ENCODE measurements around the gene ITPA.
"Not testable (repeated sequence)": the region's sequence is repeated elsewhere in the genome, so short reads cannot be mapped to it uniquely, and the experiment has no call there.

Gene ITPA

DNA sequence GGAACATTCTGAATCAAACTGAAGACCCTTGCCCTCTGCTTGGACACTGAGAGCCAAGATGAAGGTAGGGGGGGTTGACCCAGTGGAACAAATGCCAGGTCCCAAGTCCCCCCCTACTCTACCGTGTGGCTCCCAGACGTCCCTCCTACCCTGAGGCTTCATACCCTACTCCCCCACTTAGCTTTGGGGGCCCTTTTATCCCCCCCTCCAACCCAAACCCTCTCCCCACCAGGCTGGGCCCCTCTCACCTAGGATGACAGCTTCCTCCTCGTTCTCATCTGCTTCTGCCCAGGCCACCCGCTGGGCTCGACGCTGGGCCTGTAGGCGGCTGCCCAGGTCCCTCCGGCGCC lies 6.4 kb upstream of the ITPA start:
- DNase-seq: no peak

DNA sequence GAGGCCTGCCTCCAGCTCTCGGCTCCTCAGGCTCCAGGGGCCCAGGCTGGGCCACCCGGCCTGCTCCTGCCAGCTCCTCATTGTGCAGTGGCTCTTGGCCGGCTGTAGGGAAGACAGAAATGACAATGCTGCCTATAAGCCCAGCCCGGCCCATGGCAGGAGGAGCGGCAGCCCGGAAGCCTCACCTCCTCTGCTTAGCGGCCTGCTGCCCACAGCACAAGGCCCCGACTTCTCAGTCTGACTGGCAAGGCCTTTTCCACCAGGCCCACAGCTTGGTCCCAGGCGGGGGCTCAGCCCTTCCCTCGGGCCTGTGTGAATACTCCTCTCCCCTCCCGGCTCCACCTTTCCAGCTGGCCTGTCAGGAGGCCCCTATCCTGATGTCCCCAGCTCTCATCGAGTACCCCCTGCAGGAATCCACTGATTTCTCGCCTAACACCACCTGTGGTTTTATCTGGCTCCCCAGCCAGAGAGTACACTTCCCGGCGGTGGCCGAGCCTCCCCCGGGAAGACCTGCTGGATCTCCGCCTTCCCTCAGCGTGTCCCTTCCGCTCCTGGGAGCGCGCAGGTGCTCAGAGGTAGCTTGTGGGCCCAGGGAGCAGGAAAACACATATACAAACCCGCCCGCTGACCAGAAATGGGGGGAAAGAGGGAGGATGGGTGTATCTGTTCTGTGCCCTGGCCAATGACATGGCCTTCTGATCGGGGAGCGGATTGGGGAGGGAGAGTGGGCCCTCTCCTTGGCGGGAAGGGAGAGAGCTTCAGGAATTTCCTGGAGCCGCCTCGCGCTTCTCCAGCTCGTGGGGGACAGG lies 5.8 kb upstream of the ITPA start:
- peak; percentile 65 for DNase-seq

DNA sequence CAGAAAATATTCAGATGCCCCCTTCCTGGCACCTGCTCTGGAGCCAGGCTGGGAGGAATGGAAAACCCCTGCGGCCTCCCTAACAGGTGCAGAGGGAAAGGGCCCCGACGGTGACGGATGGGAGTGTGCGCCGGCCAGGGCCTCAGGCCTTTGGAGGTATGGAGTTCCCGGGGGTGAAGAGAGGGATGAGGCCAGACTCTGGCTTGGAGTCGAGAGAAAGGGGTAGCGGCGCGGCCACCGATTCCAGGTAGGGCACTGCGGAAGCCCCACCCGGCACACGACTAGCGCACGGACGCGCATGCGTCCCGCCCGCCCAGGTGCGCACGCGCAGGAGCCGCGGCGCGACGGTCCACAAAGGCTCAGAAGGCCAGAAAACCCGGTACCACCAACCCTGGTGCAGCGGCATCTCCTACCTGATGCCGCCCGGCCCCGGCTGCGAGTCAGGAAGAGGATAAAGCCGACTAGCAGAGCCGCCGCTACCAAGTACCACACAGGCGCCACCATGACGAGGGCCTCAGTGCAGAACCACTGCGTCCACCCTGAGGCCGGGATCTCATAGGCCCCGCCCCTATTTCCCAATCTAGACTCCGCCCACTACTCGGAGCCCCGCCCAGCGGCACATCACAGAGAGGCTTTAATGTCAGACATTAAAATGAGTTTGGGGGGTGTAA lies 5.0 kb upstream of the ITPA start, which contains the start of gene DDRGK1:
Gene DDRGK1 (minus strand): TSS at position 559 of the 671 bp plus-strand sequence. CDS start 55 bp downstream, at position 504.
- DNase-seq: peak; percentile 78

DNA sequence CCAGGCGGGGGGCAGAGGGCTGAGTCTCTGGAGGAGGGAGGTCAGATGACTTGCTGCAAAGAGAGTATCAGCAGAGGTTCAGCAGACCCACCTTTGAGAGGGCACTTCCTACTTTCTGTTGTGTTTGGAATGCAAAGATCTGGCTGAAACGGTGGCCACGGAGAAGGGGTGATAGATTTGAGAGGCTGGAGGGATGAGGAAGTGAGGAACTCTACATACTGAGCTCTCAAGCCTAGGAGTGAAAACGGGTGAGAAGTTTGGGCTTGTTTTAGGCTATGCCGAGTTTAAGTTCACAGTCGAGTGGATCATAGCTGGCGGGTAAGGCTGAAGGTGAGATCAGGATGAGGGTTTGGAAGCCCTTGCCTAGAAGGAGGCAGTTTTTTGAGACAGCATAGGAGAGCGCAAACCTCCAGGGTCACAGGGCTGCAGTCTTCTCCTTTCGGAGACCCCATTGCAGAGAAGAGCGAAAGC lies 477 bp upstream of the ITPA start:
- no peak for DNase-seq

DNA sequence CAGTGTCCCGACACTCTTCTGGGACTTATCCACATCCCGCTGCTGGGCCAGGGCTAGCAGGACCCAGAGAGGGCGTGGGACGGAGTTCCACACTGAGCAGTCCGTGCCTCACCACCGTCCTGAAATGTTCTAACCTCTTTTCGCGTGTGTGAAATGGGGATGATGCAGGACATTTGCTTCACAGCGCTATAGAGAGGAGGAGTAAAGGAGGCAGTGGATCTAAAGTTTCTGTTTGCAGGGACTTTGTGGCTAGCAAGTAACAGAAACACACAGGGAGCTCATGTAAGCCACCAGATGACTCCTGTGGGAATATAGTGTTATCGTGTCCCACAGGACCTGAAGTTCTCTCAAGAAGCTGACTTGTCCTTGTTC lies 634 bp downstream of the ITPA start:
- no peak for DNase-seq

DNA sequence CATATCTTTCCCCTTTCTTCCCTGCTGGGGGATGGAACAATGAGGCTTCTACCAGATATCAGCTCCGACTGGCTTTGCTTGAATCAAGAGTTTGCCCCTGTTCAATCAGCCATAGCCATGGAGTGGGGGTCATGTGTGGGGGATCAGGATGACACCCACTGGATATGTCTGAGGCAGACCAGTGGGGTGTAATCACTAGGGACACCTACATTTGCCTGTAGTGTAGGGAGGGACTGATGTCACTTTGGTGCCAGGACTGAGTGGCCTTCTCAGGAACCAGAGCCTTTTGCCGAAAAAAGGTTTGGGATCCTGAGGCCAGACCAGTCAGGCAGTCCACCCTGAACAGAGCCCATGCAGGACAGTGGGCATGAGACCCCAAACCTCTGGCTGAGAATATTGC lies 1.0 kb downstream of the ITPA start:
- DNase-seq: no peak

DNA sequence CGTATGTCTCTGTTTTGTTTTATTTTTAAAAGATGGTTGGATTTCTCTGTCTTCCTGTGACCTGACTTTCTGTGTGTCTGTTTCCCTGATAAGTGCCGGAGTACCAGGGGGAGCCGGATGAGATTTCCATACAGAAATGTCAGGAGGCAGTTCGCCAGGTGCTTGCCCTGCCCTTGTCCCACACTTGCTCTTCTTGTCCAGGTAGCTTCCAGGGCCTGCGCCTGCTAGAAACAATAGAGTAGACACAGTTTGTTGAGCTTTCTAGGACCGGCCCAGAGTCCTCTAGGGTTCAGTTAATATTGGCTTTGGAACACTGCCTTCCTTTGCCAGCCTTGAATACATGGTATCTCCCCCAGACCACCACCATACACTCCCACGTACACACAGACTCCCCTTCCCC lies 3.9 kb downstream of the ITPA start:
- no peak for DNase-seq

DNA sequence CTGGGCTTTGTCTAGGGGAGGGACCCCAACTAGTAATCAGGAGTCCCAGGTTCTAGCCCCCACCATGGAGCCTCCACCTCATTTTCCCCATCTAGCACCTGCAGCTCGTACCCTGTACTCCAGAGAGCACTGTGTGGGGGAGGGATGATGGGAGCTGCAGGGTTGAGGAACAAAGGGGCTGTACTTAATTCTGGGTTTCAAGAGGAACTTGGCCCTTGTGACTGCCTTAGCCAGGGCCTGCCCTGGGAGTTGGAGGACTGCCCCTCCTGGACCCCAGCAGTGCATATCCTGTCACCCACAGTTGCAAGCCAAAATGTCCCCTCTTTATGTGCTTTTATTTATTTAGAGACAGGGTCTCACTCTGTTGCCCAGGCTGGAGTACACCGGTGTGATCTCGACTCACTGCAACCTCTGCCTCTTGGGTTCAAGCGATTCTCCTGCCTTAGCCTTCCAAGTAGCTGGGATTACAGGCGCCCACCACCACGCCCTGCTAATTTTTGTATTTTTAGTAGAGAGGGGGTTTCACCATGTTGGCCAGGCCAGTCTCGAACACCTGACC lies 6.1 kb downstream of the ITPA start:
- not testable (repeated sequence) for DNase-seq

DNA sequence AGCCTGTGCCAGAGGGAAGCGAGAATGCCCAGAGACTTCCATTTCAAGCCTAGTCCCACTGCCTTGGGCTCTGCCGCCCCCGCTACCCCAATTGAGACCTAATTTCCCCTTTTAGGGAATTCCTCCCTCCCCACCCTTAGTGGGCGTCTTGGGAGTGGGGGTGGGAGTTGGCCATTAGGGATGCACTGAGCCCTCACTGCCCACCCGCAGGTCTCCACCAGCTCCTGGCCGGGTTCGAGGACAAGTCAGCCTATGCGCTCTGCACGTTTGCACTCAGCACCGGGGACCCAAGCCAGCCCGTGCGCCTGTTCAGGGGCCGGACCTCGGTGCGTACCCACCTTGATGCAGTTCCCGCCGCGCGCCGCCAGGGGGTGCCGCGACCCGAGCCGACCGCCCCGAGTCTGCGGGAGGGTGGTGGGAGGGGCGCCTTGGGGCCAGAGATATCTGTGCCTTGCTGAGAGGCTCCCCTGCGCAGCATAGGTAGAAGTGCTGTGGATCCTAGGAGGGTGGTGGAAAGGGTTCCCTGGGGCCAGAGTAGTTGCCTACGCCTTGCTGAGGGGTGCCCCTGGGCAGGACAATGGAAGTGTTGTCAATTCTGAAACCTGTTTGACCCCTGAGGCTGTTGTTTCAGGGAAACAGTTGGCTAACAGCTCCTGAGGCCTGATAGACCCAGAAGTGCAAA lies 9.2 kb downstream of the ITPA start:
- no peak for DNase-seq

DNA sequence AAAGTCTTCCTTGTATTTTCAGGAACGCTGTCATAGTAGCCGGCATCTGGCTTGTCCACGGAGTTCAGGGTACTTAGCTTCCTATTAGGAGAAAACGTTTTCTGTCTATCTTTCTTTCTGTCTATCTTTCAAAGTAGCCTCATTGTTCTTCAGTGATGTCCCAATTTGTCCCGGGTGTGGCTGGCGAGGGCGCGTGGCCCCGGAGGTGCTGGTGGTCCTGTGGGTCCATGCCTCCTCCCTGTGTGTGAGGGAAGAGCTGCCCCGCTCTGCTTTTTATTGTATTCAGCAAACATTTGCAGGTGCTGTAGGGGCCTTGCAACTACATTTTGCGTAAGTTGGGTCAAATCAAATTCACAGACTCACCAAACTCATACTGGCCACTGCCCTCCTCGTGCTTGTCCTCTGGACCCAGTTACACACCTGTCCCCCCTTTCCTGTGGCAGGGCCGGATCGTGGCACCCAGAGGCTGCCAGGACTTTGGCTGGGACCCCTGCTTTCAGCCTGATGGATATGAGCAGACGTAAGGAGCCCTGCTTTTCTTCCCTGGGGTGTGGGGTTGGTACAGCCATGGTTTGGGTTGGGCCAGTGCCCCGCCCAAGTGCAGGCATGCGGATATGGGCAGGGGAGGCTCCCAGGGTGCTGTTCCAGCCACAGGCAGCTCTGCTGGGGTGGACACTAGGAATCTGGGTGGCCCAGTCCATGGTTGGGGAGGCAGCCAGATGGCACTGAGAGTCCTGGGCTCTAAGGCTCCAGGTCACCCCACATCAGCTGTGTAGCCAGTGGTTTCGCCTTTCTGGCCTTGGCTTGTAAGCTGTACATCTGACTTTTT lies 12.3 kb downstream of the ITPA start:
- no peak for DNase-seq

DNA sequence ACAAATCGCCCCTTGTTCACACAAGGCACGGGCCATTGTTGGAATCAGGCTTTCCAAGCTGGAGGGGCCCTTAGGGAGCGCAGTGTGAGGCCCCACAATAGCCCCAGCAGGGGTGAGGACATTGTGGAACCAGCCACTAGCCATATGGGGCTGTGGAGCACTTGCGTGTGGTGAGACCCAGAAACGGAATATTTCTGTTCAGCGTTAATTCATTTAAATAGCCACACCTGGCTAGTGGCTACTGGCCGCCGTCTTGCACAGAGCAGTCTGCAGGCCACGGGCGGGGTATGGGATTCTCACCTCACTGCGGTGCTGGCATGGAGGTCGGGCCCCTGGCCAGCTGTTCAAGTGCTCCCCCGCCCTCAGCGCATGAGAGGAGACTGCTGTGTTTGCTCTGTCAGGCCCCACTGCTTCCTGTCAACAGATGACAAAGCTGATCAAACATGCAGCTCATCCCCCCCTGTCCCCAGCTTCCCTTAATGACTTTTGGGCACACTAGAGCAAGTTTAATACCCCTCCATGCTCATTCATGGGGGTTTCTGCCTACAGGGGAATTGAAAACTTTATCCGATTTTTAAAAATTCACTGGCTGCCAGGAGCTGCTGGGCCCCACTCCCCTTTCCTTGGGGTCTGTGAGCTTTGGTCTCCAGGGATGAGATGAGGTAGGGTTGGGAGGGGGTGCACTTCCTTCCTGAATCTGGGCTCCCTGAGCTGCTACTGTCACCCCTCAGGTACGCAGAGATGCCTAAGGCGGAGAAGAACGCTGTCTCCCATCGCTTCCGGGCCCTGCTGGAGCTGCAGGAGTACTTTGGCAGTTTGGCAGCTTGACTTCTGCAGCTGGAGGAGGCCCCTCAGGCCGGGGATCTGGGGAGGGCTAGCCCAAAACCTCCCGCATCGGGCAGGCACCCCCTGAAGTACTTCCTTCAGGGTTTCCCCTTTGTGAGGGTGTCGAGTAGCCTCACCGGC lies 13.6 kb downstream of the ITPA start:
- peak; percentile 96 for DNase-seq

DNA sequence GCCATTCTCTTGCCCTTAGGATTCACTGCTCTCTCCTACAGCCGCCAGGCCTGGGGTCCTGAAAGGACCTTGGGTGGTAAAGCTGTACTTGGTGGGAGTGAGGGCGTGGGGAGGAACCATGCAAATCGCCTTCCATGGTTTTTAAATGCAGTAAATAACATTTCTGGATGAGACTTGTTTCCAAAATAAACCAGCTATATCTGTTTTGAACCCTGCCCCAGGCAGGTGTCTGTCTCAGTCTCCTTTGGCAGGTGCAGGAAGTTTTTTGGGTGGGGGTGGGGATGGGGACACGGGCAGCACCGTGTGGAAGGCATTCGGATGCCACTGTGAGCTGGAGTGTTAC lies 14.3 kb downstream of the ITPA start:
- DNase-seq: peak; percentile 31

DNA sequence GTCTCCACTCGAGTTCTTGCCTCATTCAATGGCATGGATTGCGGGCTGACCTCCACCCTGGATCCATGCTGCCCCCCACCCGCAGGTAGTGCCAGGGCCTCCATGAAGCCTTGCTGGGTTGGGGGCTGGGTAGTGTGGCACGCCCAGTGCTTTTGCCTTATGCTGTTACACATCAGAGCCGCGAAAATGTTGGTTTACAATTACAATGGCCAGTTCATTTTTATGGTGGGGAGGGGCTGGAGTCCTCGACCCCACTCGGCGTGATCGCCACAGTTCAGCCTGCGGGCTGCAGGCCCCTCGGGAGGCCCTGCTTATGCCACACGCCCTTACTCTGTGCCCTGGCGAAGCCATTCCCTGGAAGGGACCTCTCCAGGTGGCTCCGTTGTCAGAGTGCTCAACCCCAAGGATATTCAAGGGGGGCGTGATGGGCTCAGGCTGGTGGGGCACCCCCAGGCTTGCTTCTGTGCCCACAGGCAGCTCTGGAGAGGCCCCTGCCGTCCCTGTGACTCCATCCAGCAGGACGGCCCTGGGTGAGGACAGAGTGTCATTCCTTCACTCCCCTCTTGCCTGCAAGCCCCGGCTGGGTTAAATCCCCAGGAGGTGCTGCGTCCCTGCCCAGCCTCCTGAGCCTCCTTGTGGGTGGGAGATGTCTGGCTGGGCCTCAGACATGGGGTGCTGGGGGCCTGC lies 14.8 kb downstream of the ITPA start:
- no peak for DNase-seq

DNA sequence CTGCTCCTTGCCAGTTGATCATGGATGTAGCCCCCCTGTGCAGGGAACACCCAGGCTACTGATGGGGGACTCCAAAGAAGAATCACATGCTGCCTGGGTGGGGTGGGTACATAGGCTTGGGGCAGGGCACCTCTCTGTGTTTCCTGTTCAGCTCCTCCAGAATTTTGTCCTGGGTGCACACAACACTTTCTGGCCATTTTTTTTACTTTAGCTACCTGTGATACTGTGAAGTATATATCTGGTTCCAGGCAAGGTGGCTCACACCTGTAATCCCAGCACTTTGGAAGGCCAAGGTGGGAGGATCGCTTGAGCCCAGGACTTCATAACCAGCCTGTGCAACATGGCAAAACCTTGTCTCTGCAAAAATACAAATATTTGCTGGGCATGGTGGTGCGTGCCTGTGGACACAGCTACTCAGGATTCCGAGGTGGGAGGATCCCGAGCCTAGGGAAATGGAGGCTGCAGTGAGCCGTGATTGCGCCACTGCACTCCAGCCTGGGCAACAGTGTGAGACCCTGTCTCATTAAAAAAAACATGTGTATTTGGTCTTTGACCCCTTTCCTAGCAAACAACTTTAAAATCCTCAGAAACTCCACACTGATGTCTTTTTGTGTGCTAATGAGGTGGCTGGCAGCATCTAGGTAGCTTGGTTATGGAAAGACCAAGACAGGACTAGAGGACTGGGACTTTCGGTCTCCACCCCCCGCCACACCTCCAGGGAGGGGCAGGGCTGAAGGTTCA lies 15.6 kb downstream of the ITPA start:
- DNase-seq: no peak

DNA sequence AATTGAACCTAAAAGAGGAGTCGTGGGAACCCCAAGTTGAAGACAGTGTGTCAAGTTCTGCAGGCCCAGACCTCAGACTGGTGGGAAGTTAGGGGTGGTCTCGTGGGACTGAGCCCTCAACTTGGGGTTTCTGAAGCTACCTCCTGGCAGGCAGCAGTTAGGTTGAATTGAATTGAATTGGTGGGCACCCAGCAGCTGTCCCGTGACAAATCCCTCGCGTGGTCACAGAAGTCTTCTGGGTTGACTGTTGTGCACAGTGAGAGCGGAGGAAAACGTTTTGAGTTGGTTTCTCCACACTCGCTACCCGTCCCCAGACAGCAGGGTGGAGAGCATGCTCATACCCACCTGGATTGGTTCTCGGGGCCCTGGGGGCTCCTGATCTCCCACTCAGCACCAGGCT lies 16.8 kb downstream of the ITPA start:
- DNase-seq: no peak

DNA sequence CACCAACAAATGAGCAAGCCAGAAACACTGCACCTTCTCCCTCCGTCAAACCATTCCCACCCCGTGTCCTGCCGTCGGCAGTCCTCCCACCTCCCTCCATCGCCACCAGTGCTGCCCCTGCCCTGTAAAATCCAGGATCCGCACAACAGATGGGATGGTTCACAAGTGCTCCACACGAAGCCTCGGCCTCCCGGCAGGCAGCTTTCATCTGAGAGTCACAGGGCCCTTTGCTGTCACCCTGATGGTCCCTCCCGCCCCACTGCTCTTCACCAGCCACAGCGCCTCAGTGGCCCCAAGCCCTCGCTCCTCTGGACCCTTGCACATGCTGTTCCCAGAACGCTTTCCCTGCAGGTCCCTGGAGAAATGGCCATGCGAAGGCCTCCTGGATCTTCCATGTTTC lies 17.6 kb downstream of the ITPA start:
- no peak for DNase-seq

DNA sequence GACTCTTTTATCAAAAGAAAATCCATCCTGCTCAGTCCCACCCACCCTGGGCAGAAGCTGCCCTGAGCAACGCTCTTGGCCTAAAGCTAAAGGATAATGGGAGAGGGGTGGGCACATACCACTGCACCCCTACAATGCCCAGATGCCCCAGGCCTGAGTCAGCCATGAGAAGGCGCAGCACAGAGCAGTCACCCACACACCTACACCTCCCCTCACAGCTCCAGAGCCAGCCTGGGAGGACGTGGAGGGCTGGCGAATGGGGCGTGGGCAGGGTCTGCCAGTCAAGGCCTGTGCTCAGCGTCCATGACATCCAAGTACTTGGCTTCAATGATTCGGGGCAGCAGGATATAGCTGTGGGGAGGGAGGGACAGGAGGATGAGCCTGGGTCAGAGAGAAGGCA lies 18.2 kb downstream of the ITPA start:
- DNase-seq: no peak

DNA sequence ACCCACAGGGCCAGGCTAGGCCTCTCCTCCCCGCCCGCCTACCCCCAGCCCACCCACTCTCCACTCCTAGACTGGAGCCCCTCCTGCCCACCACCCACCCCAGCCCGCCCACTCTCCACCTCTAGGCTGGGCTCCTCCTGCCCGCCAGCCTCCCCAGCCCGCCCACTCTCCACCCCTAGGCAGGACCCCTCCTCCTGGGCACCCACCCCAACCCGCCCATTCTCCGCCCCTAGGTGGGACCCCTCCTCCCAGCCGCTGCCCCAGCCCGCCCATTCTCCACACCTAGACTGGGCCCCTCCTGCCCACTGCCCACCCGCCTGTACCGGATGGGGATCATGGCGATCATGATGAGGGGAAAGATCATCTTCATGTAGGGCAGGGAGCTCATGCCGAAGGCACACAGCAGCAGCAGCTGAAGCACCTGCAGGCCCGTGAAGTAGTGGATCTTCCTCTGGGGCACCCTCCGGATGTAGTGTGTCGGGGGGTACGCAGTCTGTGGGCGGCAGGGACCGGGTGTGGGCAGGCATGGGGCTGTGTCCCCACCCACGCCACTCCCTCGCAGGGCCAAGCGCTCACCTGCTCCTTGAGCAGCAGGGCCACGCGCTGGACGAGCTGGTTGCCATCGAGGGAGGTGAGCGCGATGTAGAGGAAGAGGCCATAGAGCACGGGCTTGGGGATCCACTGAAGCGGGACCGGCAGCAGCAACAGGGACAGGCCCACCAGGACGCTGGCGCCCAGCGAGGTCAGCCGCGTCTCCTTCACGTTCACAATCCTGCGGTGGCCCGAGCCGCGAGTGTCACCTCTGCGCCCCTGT lies 18.8 kb downstream of the ITPA start:
- no peak for DNase-seq

DNA sequence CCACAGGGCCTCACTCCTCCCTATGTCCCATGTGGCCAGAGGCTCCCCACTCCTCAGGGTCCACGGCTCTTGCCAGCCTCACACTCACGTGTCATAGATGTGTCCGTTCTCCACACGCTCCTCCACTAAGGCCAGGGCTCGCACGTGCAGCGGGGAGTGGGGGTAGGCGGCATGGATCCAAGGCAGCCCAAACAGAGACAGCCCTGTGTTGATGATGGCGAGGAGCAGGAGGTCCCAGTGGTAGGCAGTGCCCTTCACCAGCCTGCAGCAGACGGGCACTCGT lies 19.4 kb downstream of the ITPA start:
- no peak for DNase-seq

DNA sequence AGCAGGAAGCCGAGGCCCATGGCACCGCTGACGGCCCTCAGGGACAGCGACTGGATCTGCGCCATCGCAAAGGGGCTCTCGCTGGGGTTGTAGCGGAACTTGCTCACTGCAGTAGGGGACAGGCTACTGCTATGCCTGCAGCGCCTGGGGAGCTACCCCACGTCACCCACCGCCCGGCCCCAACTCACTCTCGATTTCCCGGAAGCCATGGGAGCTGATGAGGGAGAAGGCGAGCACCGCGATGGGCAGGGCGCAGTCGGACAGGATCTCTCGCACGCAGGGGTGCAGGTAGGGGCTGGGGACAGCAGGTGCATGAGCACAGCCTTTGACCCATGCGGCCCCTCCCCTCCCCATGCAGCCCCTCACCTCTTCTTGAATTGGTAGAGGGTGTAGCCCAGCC lies 19.9 kb downstream of the ITPA start:
- no peak for DNase-seq

Data from NCI-H1105 (cell line).